HEK293 (cell line): ENCODE results near the gene SMIM20.

Experiments
- CTCF ChIA-PET: fragments of 350-600 bp; formaldehyde crosslinking; extraction: SDS; loops from one replicate; lab custom pipeline; 2021; ENCODE audit warnings: antibody characterized with exemption; lab: Yijun Ruan, JAX
- POLR2A ChIA-PET: fragments of 300-600 bp; formaldehyde crosslinking; extraction: SDS; loops from one replicate; lab custom pipeline; 2020; ENCODE audit warnings: antibody characterized with exemption, inconsistent platforms; lab: Yijun Ruan, JAX
- H3K27ac ChIP-seq: fragments of 200-500 bp; sonication (Bioruptor generic); 2 replicates; pipeline ENCODE4 v1.5.1; 2014; ENCODE audit warnings: low read depth, low read length, control low read depth, inconsistent platforms; ENCODE audit errors: extremely low read depth
- H3K36me3 ChIP-seq, 2 experiments: fragments of 200-500 bp in 1 of 2; sonication (Bioruptor generic) in 1 of 2; 1 replicate in 1 of 2; 2 replicates in 1 of 2; pipeline ENCODE4 v1.5.1; 2014 to 2017; ENCODE audit warnings: inconsistent platforms in 2 of 2, low read length in 2 of 2; ENCODE audit not compliant: control insufficient read depth in 2 of 2, insufficient read depth in 1 of 2
- H3K4me1 ChIP-seq: fragments of 200-500 bp; sonication (Bioruptor generic); 2 replicates; pipeline ENCODE4 v1.5.1; 2014; ENCODE audit warnings: mild to moderate bottlenecking, low read length, inconsistent platforms; ENCODE audit not compliant: control insufficient read depth, insufficient read depth
- H3K4me3 ChIP-seq: 2 replicates; pipeline ENCODE4 v1.5.1; 2011; ENCODE audit warnings: low read depth, mild to moderate bottlenecking, control low read depth, low read length, moderate library complexity
- H3K9me3 ChIP-seq: fragments of 200-500 bp; sonication (Bioruptor generic); 2 replicates; pipeline ENCODE4 v1.5.1; 2014; ENCODE audit warnings: low read depth, low read length, inconsistent platforms; ENCODE audit not compliant: control insufficient read depth, insufficient read depth
- EGR2 ChIP-seq: fragments of 450-650 bp; formaldehyde crosslinking; IDR thresholded peaks from 2 replicates; pipeline ENCODE4 v1.5.1; 2016; ENCODE audit warnings: low read depth, missing biosample characterization, missing genetic modification characterization
- MYNN ChIP-seq: fragments of 450-650 bp; formaldehyde crosslinking; IDR thresholded peaks from 2 replicates; pipeline ENCODE4 v1.5.1; 2016; ENCODE audit warnings: missing biosample characterization, missing genetic modification characterization, borderline replicate concordance
- SCRT1 ChIP-seq: fragments of 450-650 bp; formaldehyde crosslinking; IDR thresholded peaks from 2 replicates; pipeline ENCODE4 v1.5.1; 2016; ENCODE audit warnings: missing biosample characterization, missing genetic modification characterization, borderline replicate concordance
- ZFP3 ChIP-seq: fragments of 450-650 bp; formaldehyde crosslinking; IDR thresholded peaks from 2 replicates; pipeline ENCODE4 v1.5.1; 2016; ENCODE audit warnings: low read depth, missing biosample characterization, missing genetic modification characterization
- ZNF10 ChIP-seq: fragments of 450-650 bp; formaldehyde crosslinking; IDR thresholded peaks from 2 replicates; pipeline ENCODE4 v1.5.1; 2017; ENCODE audit warnings: missing biosample characterization, missing genetic modification characterization
- ZNF121 ChIP-seq: fragments of 450-650 bp; formaldehyde crosslinking; IDR thresholded peaks from 2 replicates; pipeline ENCODE4 v1.5.1; 2016; ENCODE audit warnings: missing biosample characterization, missing genetic modification characterization
- ZNF155 ChIP-seq: fragments of 450-650 bp; formaldehyde crosslinking; IDR thresholded peaks from 2 replicates; pipeline ENCODE4 v1.5.1; 2016; ENCODE audit warnings: missing biosample characterization, missing genetic modification characterization
- ZNF311 ChIP-seq: fragments of 450-650 bp; formaldehyde crosslinking; IDR thresholded peaks from 2 replicates; pipeline ENCODE4 v1.5.1; 2017; ENCODE audit warnings: missing biosample characterization, missing genetic modification characterization, borderline replicate concordance
- ZNF423 ChIP-seq: fragments of 450-650 bp; formaldehyde crosslinking; IDR thresholded peaks from 2 replicates; pipeline ENCODE4 v1.5.1; 2016; ENCODE audit warnings: missing biosample characterization, missing genetic modification characterization
- ZNF571 ChIP-seq: fragments of 450-650 bp; formaldehyde crosslinking; IDR thresholded peaks from 2 replicates; pipeline ENCODE4 v1.5.0; 2017; ENCODE audit warnings: missing biosample characterization, missing genetic modification characterization
- ZNF76 ChIP-seq: fragments of 450-650 bp; formaldehyde crosslinking; IDR thresholded peaks from 2 replicates; pipeline ENCODE4; 2016; ENCODE audit warnings: low read depth, missing biosample characterization, missing genetic modification characterization, borderline replicate concordance
- ZSCAN16 ChIP-seq: fragments of 450-650 bp; formaldehyde crosslinking; IDR thresholded peaks from 2 replicates; pipeline ENCODE4 v1.5.1; 2016; ENCODE audit warnings: missing biosample characterization, missing genetic modification characterization
- TF ChIP-seq, protein P1 (sequence below): fragments of 450-650 bp; formaldehyde crosslinking; IDR thresholded peaks from 2 replicates; pipeline ENCODE4; 2016; ENCODE audit warnings: missing biosample characterization, missing genetic modification characterization
- TF ChIP-seq, protein P2 (sequence below): sonication (generic); formaldehyde crosslinking; IDR thresholded peaks from 2 replicates; pipeline ENCODE4 v1.8.1; 2022; ENCODE audit warnings: mild to moderate bottlenecking, moderate library complexity, missing genetic modification reagents
- TF ChIP-seq, protein P3 (sequence below): fragments of 450-650 bp; formaldehyde crosslinking; IDR thresholded peaks from 2 replicates; pipeline ENCODE4 v1.5.1; 2016; ENCODE audit warnings: missing biosample characterization, missing genetic modification characterization, borderline replicate concordance
- TF ChIP-seq, protein P4 (sequence below): fragments of 450-650 bp; formaldehyde crosslinking; IDR thresholded peaks from 2 replicates; pipeline ENCODE4 v1.5.1; 2016; ENCODE audit warnings: missing biosample characterization, missing genetic modification characterization

SMIM20 gene

DNA sequence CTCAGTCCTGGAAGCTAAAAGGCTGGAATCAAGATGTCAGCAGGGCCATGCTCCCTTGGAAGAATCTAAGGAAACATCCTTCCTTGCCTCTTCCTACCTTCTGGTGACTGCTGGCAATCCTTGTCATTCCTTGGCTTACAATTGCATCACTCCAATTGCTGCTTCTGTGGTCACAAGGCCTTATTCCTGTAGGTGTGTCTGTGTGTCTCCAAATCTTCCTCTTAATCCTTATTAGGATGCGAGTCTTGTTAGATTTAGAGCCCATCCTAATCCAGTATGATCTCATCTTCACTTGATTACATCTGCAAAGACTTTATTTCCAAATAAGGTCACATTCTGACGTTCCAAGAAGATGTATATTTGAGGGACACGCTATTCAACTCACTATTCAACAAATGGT, 52.2 kb downstream of the SMIM20 start:
- H3K4me3 ChIP-seq, result no peak overlapping the region
- TF ChIP-seq ZNF76 (tag by site-specific recombination), result no peak
- H3K27ac ChIP-seq, result no peak overlapping the region
- no peaks in the 10 kb centered on the region for H3K9me3 ChIP-seq
- CTCF ChIA-PET, result interaction anchor here (0.6 kb wide), 1 partner anchor 38 kb away, joined by 5 read pairs; no protein-coding TSS in a partner anchor
- no peaks in the 10 kb centered on the region for H3K36me3 ChIP-seq
- no peaks in the 10 kb centered on the region for H3K4me1 ChIP-seq
- POLR2A ChIA-PET, result no interaction called here

DNA sequence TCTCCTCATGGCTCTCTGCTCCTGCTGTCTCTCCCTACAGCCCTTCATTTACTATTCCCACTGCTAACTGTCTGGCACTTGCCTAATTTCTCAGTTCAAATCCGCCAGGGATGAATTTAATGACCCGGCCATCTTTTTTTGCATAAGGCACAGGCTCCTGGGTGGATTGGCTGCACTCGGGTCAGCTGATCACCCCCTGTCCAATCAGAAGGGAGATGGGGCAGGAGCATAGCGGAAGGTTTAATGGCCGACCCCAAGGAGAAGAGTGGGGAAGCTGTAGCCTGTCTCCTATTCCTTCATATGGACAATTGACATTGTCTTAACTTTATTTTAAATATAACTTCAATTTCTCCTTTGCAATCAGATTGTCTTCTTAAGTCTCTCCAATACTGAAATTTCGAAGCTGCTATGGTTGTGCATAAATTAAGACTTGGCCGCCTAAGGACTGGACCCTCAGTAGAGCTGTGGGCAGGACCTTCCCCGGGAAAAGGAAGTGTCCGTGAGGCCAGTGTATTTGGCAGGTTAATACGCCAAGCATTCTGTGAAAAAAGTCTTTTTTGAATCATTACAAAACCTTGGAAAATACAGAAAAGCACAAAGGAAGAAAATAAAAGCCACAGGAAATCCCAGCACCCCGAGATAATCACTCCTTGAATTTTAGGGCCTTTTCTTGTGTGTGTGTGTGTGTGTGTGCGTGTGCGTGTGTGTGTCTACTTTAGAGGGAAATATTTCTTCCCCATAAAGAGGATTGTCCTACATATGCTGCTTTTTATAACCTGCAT, 55.5 kb downstream of the SMIM20 start:
- Histone ChIP-seq H3K9me3 (no peaks in the 10 kb centered on the region), H3K4me3 (no peak overlapping the region), H3K4me1 (no peaks in the 10 kb centered on the region), H3K27ac (no peak overlapping the region), H3K36me3 (no peaks in the 10 kb centered on the region)
- CTCF ChIA-PET, result interaction anchor here (3.5 kb wide), 1 partner anchor 19 kb away, joined by 12 read pairs; no protein-coding TSS in a partner anchor
- POLR2A ChIA-PET, result interaction anchor here (0.7 kb wide), 1 partner anchor 95 kb away, joined by 3 read pairs; no protein-coding TSS in a partner anchor
- TF ChIP-seq, protein P1, sequence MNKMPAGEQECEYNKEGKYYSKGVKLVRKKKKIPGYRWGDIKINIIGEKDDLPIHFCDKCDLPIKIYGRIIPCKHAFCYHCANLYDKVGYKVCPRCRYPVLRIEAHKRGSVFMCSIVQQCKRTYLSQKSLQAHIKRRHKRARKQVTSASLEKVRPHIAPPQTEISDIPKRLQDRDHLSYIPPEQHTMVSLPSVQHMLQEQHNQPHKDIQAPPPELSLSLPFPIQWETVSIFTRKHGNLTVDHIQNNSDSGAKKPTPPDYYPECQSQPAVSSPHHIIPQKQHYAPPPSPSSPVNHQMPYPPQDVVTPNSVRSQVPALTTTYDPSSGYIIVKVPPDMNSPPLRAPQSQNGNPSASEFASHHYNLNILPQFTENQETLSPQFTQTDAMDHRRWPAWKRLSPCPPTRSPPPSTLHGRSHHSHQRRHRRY (tag by site-specific recombination), result no peak
- TF ChIP-seq ZFP3 (tag by site-specific recombination) (no peak), ZNF155 (no peak), ZSCAN16 (tag by site-specific recombination) (no peak), EGR2 (tag by site-specific recombination) (no peak), SCRT1 (no peak), ZNF121 (no peak), MYNN (tag by site-specific recombination) (no peak), ZNF571 (tag by site-specific recombination) (no peak), ZNF10 (tag by site-specific recombination) (no peak), ZNF311 (tag by site-specific recombination) (no peak), ZNF423 (no peak)
- TF ChIP-seq, protein P2, sequence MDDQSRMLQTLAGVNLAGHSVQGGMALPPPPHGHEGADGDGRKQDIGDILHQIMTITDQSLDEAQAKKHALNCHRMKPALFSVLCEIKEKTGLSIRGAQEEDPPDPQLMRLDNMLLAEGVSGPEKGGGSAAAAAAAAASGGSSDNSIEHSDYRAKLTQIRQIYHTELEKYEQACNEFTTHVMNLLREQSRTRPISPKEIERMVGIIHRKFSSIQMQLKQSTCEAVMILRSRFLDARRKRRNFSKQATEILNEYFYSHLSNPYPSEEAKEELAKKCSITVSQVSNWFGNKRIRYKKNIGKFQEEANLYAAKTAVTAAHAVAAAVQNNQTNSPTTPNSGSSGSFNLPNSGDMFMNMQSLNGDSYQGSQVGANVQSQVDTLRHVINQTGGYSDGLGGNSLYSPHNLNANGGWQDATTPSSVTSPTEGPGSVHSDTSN (CRISPR knock-in tag), result no peak
- TF ChIP-seq, protein P3, sequence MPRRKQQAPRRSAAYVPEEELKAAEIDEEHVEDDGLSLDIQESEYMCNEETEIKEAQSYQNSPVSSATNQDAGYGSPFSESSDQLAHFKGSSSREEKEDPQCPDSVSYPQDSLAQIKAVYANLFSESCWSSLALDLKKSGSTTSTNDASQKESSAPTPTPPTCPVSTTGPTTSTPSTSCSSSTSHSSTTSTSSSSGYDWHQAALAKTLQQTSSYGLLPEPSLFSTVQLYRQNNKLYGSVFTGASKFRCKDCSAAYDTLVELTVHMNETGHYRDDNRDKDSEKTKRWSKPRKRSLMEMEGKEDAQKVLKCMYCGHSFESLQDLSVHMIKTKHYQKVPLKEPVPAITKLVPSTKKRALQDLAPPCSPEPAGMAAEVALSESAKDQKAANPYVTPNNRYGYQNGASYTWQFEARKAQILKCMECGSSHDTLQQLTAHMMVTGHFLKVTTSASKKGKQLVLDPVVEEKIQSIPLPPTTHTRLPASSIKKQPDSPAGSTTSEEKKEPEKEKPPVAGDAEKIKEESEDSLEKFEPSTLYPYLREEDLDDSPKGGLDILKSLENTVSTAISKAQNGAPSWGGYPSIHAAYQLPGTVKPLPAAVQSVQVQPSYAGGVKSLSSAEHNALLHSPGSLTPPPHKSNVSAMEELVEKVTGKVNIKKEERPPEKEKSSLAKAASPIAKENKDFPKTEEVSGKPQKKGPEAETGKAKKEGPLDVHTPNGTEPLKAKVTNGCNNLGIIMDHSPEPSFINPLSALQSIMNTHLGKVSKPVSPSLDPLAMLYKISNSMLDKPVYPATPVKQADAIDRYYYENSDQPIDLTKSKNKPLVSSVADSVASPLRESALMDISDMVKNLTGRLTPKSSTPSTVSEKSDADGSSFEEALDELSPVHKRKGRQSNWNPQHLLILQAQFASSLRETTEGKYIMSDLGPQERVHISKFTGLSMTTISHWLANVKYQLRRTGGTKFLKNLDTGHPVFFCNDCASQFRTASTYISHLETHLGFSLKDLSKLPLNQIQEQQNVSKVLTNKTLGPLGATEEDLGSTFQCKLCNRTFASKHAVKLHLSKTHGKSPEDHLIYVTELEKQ (tag by site-specific recombination), result no peak
- TF ChIP-seq, protein P4, sequence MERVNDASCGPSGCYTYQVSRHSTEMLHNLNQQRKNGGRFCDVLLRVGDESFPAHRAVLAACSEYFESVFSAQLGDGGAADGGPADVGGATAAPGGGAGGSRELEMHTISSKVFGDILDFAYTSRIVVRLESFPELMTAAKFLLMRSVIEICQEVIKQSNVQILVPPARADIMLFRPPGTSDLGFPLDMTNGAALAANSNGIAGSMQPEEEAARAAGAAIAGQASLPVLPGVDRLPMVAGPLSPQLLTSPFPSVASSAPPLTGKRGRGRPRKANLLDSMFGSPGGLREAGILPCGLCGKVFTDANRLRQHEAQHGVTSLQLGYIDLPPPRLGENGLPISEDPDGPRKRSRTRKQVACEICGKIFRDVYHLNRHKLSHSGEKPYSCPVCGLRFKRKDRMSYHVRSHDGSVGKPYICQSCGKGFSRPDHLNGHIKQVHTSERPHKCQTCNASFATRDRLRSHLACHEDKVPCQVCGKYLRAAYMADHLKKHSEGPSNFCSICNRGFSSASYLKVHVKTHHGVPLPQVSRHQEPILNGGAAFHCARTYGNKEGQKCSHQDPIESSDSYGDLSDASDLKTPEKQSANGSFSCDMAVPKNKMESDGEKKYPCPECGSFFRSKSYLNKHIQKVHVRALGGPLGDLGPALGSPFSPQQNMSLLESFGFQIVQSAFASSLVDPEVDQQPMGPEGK (tag by site-specific recombination), result no peak
